Amygdala (tissue), 56 donors: ENCODE data around the gene RAPGEF4.

ENCODE experiments used
- DNase-seq, 56 donors: peaks; one replicate each; lab custom pipeline; 2025; lab: John Stamatoyannopoulos, UW

Gene RAPGEF4

DNA sequence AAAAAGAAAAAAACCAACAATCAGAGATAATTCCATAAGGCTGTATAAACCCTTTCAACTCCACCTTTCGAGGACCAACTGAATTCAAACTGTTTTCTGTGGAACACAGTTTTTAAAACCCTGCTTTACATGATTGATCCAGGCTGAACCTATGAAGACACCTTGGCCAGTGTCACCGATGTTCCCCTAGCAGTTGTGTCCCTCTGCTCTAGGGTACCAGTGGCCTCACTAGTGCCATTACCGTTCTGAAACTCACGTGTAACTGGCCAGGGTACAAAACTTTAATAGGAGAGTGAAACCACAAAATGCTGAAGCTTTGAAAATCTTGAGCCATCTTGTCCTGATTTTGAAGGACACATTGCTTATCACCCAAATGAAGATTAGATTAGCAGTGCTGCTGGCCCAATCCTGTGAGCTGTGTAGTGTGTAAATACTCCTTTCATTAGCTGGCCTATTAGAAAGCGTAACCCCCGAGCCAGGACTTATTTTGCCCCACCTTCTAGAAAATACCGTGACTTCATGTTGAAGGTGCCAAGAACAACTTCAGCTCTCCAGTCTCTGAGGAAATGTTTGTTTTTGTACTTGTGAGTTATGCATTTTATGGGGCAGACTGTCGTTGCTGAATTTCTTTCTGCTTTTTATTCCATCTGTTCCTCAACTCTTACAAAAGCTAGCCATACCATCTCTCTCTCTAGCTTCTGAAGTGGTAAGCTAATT, 192.2 kb downstream of the RAPGEF4 start:
- DNase-seq: no peak

DNA sequence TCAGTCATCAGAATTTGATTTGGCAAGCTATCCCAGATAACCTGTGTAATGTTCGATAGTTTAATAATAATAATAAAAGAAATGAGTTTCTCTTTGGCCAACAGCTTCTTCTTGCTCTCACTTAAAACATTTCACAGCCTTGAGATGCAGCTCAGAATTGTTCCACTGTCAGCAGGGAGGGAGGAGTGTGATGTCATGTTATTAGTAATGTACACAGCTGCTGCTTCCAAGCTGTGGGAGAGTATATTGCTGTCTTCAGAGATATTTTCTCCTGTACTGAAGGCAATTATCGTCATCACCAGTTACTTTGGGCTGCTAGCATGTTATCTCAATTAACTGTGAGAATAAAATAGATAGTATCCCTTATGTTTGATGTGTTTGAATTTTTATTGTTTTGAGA, 193.1 kb downstream of the RAPGEF4 start:
- peak in 3 of 56 donors; percentile 8 to 23 (median 20) for DNase-seq

DNA sequence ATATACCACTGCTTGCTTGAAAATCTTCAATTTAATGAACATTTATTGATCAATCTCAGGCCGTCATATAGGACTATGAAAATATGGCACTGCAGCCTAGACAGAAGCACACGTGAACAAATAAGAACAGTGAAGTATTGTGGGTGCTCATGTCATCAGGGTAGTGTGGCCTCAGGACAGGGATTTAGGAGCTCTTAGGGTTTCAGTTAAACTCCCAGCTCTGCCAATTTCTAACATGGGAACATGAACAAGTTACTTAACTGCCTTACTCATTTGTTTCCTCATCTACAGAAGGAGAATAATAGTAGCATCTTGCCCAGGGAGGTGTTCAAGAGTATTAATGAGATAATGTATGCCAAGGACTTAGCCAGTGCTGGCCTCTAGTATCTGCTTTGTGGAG, 194.0 kb downstream of the RAPGEF4 start:
- DNase-seq: no peak

DNA sequence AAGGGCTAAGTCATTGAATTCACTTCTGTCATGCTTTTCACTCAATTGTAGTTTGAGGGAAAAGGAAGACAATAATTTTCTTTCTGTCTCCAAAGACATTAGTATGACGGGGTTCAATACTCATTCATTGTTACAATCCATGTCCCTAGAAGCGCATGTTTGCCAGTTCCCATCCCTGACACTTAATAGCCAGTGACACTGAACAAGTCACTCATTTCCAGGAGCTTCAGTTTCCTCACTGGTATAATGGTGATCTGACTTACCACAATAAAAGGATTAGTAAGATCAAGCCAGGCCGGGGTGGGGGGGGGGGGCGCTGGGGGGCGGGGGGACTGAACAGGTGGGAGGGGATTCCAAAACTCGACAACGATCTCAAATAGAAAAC, 195.2 kb downstream of the RAPGEF4 start:
- no peak for DNase-seq

DNA sequence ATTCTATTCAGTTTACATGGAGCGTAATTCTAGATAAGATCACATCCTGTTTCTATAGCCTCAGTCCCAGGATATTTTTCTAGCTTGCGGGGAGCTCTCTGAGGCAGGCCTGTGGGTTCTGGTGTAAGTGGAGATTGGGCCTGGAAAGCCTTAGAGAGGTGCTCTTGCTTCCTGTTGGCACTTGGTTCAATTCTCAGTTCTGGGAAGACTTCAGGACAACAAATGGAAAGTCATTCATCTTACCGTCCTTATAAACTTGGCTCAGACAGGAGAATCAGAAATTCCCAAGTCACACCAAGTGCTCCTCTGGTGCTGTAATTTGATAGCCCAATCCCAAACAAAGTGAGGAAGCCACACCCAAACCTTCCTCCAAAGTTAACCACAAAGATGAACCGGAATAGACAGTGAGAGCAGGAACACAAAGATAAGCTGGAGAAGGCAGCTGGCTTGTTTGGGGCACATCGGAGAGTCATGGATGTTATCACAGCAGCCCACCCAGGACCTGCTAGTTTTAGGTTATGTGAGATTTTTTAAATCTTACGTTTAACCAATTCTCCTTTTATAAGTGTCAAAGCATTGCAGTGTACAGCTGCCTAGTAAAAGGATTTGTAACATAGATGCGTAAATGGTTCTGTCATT, 195.7 kb downstream of the RAPGEF4 start:
- DNase-seq: no peak

DNA sequence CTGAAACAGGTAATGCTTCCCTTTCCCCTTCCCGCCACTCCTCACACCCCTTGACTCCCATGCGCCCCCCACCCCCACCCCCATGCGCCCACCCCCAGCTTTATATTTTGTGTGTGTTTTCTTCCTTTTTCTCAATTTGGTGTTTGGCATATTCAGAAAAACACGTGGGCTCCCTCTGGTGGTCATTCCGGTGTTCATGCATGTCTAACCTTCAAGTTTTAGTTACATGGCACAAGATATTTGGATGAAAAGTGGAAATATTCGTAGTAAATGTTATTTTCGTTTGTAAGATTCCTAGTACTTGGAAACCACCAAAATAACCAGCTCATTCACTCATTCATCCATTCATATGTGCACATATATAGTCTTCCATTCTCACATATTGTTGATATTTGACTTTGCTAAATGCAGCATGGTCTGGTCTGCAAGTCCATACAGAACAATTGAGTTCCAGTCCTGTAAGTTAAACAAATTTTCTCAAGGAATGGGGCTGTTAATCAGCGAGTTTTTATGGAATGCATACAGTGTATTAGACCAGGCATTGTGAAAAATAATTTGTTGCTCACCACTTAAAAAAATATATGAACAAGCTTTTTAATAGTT, 196.4 kb downstream of the RAPGEF4 start:
- peak in 41 of 56 donors; percentile 3 to 84 (median 30) for DNase-seq

DNA sequence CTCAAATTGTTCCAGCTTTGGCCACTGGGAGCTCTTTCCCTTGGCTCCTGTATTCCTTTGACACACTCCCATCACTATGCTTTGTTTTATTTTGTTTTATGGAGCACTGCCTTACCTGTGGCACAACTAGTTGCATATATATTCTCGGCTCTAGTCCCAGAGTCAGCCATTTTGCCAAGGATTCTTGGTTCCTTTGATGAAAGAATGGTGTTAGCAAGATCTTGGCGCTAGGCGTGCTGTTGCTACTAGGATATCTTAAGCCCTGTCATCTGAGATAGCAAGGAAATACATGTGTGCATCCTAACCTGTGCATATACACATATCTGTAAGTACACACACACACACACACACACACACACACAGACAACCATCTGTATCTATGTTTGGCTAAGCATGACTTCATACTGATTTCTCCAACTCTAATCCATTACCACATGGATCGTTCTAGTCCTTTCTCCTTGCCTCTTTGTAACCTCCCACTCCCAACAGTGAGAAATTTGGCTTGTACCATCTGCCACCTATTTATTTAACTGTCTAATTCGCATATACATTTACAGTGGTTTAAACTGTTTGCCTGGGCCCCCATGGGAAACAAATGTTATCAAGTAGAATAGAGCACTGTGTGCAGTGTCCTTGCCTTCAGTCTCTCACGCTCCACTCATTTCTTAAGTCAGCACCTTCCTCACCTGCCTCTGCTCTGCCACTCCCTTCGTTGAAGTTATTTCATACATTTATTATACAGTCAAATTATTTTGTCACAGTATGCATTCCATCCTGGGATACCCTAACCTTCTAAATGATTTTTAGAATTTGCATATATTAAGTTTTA, 202.5 kb downstream of the RAPGEF4 start:
- DNase-seq: no peak

DNA sequence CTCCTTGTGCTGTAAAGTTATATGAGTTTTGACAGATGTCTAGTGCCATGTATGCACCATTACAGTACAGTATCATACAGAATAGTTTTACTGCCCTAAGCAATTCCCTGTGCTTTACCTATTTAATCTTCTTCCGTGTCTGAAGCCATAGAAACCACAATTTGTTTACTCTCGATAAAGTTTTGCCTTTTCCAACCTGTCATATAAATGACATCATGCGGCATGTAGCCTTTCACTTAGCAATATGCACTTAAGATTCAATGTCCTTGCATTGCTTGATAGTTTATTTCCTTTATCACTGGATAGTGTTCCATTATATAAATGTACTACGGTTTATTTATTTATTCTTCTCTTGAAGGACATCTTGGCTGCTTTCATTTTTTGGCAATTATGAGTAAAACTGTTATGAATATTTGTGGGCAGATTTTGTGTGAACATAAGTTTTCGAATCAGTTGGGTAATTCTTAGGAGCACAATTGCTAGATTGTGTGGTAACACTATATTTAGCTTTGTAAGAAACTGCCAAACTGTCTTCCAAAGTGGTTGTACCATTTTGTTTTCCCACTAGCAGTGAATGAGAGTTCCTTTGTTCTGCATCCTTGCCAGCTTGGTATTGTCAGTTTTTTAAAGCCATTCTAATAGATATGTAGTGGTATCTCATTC, 203.2 kb downstream of the RAPGEF4 start:
- DNase-seq: no peak

DNA sequence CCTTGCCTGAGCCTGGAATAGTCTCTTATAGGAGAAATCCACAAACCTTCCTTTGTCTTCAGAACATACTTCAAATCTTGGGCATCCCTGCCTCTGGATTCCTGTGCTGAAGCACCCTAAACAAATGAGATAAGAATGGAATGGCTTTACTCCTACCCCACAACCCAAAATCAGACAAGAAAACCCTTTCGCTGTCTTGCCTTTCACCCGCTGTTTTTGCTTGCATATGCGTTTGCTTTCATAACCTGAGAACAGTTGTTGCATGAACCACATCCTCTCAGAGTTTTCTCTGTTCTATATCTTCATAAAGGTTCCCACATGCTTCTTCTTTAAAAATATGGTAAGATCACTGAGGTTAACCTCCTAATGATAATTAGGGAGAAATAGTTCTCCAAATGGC, 207.9 kb downstream of the RAPGEF4 start:
- DNase-seq: no peak

DNA sequence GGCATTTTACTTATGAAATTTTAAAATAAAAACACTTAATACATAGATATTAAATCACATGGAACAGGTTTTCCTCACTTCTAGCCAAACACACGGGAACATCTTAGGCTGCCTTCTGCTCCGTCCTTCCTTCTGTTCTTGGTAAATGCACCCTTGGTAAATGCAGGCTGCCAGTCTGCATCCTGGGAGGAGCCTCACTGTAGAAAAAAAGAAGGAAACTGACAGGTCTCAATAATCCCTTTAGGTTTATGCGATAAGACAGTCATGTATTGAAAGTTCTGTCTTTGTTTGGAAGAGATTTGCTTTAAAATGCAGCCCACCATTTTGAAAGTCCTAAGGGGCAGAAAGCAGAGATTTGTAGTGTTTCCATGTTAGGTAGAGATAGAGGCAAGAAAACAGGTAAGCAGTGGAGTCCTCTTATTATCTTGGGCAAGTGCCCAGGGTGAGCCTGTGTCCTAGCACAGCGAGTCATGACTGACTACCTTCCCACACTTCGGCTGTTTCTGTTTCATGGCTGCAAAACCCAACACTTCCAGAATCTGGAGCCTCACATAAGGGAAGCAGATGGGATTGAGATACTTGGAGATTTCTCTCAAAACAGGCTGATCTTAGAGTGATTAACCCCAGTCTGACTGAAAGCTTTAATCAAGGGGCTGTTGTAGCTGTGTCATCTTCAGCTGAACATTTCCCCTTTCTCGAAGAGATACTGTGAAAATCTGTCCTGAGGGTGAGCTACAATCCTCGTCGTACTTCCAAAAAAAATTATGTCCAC, 208.6 kb downstream of the RAPGEF4 start:
- DNase-seq: peak in 1 of 56 donors; percentile 6

DNA sequence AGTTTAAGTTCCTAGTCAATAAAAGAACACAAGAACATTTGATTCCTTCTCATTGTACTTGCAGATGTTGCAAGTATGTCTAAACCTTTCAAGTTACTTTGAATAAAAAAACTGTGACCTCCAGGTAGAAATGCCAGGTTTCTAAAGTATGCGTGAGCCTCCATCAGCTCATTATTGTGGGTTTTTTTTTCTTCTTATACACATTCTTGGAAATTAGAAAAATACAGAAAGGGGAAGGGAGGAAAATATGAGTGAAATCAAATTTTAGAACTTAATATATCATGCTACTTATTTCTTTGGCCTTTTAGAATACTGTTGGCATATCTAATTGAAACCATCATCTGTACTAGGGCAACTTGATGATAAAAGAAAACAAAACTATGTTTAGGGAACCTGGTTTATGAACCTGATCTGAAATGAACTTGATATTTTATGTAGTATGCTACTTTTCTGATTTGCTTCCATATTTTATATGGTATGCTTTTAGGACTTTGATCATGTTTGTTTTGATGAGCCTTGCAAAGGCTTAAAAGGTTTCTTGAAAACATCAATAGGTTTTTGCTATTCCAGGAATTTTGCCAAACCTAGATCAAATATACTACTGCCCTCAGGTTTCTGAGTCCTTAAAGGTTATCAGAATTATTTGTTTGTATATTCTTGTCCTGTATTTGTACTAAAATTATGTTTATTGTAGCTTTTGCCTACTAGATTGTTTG, 209.3 kb downstream of the RAPGEF4 start:
- no peak for DNase-seq

DNA sequence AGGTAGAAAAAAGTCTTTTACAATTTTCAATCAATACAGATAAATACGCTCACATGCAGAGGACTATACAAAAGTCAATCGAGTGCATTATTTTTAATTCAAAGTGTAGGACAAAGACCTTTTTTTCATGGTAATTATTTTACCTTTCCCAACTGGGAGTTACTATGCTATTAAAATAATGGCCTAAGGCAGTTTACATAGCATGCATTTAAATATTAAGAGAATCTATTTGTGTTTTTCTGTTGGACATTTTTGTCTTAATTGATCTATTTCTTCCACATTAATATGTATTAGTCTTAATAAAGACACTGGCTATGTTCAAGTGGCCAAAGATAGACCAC, 209.8 kb downstream of the RAPGEF4 start:
- no peak for DNase-seq

DNA sequence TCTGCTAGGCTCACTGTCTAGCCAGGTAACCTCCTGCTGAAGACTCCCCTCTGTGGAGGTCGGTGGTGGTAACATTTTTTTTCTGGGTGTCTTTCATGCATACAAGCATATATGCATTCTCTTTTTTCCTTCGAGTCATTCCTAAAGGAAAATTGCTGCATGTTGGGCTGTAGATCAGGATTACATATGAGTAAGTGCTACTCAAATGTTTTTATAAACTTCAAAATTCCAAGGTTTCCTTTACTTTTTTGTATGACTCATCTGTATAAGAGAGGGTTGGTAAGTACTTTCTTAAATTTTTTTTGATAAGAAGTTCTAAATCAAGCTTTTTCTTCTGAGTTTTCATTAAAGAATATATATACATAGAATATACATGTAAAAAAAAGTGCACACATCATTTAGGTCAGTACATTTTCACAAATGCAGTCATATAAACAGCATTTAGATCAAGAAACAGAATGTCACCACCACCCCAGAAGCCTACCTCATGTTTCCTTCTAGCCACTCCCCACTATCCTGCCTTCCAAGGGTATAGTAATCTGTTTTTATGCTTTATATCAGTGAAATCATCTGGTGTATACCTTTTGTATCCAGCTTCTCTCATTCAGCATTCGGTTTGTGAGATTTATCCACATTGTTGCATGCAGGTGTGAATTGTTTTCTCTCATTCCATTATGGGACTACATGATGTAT, 212.0 kb downstream of the RAPGEF4 start:
- DNase-seq: no peak

DNA sequence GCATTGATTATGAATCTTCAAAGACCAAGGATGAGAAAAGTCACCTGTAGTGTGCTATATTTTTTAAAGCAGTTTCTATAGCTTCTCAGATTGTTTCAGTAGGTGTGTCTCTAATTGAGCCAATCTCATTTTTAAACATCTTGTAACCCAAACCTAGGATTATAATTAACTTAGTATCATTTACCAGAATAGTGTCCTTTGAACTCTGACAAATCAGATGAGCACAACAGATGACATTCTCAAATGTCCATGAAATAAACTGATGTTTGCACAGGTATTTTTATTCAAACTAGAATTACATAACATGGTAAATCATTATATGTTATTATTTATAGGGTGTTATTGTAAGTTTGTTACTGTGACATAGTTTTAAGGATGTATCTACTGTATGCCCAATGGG, 213.9 kb downstream of the RAPGEF4 start:
- no peak for DNase-seq

DNA sequence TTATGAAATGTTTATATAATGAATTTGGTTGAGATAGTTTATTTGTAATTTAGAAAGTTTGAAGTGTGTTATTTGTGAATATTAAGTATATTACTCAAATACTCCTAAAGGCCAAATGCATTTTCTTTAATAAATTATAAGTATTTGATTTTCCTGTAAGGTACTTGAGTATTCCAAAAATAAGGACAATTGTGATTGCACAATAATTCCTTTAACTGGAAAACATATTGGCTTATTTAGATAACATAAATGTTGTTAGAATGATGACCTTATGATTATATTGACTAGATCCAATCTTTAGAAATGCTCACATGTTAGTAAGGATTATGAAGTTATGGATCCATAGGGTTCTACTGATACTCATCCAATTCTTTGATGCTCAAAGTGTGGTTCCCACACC, 214.9 kb downstream of the RAPGEF4 start:
- DNase-seq: no peak

DNA sequence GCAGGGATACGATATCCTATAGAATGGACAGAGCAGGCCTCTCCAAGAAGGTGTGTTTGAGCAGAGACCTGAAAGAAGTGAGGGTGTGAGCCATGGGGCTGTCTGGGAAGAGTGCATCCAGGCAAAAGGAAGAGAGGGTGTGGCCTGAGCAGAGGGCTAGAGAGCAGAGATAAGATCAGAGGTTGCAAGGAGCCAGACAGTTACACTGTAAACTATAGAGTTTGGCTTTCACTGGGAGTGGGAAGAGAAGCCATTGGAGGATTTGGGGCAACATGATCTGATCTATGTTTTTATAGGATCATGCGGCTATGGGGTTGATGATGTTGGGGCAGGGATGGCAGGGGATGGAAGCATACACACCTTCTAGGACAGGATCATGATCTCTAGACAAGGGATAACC, 215.9 kb downstream of the RAPGEF4 start:
- no peak for DNase-seq

DNA sequence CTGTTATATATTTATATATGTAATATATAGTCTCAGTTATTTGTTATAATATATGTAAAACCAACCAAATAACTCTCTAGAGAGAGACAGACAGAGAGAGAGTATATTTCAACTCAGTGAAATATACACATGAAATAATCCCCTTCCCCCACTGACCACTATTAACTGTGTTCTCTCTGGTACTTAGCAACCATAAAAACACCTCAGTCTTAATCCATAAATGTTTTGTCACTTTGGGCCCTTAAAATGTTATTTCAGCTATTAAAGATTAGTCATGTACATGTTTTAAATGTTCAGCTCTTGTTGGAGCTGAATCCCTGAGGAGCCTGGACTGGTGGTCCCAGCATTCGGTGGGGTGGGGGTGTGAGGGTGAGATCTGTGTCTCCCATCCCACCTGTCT, 217.8 kb downstream of the RAPGEF4 start:
- DNase-seq: no peak

DNA sequence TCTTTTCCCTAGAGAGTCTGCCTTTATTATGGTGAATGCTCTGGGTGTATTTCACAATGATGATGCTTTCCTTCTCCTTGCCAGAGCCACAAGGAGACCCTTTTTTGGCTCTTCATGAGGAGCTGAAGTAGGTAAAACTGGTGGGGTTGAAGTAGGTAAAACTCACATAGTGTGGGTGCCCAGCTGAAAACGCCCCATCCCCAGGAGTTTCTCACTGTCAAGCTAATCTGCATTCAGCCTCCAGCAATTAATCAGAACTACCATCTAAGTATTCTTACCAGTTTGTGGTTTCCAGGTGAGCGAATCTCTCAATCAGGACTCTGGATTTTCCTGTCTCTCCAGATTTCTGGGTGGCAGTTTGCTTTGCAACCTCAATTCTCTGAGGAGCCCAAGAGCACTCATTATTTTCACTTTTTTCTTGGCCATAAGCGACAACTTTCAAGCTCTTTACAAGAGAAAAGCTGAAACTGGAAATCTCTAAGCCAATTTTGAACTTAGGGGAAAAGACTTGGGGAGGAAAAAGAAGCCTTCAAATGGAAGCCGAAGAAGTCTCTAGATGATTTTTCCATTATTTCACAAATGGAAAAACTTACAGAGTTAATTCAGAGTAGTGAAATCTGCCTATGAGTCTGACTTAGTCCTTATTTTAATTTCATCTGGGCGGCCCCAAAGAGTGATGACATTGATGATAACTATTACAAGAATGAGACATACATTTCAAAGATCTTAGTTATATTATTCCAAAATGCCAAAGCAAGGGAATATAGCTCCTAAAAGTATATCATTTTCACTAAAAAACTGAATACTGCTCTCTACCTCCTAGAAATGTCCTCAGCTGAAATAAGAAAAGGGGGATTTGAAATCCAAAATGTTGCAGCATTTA, 218.6 kb downstream of the RAPGEF4 start:
- no peak for DNase-seq
